K562 treated with DMSO at 1 percent for 24 hours (cell line): ENCODE data around the gene FRMPD3. TPM values are rescaled to one million over a fixed set of nuclear protein-coding genes. Genes with fewer than 3 reads are reported as not detected.

Experiments used
- total RNA-seq: library from RNA; unstranded; fragments of 300-600 nt; gene quantifications from 2 replicates; pipeline ENCODE4 v1.2.3, GENCODE V29; 2022; ENCODE audit warnings: low read depth; ENCODE audit not compliant: insufficient read depth

The FRMPD3 gene
- not detected in 2 replicates for total RNA-seq

DNA sequence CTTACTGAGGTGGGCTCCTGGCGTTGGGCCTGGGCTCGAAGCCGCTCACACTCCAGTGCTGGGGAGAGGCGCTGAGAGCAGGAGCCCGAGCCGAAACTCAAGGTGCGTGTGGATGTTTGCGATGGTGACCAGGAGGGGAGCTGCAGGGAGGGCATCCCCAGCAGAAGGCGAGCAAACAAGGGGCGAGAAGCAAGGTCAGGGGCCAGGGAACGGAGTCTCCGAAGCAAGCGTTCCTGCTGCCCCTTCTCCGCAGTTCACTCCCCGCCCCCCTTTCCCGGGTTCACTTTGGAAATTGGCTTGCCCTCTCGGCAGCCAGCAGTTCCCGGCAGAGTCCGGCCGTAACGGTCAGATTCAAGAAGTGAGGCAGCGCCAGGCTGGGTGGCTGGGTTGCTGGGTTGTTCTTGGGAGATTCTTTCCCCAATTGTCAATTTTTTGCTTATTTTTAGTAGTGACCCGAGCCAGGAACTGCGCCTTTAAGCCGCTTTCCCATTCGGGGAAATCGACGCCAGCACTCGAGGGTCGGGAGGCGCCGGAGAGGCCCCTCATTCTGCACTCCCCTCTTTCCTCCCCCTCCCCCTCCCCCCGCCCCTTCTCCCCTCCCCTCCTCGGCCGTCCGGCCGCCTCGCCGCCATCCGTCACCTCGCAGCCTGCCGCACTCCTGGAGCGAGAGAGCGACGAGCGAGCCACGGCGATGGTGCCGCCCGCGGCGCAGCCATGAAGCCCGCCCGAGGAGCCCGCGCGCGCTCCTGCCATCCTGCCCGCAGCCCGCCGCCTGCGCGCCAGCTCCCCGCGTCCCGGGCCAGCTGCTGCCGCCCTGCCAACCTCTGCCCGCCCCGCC is at the start of gene FRMPD3:
TSS of gene FRMPD3 (plus strand) at position 655 of the 838 bp plus-strand sequence. CDS start 76,937 bp downstream, outside the sequence.

Other genes with a start within 250 kb of the FRMPD3 start
- gene NUP62CL, start 243.2 kb upstream of the FRMPD3 start, total RNA-seq, result 23.6 and 24.0 TPM in 2 replicates
- gene DNAAF6, start 243.0 kb upstream of the FRMPD3 start, total RNA-seq, result not detected in 2 replicates
- 51.6 and 56.7 TPM in 2 replicates for gene PRPS1, start 178.9 kb downstream of the FRMPD3 start, total RNA-seq